SK-N-SH (cell line): ENCODE data around the gene LMTK2. TPM values are rescaled to one million over a fixed set of nuclear protein-coding genes. Genes with fewer than 3 reads are reported as not detected.

ENCODE experiments used
- CTCF ChIA-PET: fragments of 300-600, 350-600 bp; formaldehyde crosslinking; extraction: SDS; loops from one replicate; lab custom pipeline; 2021; lab: Yijun Ruan, JAX
- POLR2A ChIA-PET: fragments of 350-600 bp; sonication (Branson Sonifier 250); formaldehyde crosslinking; extraction: SDS; loops from one replicate; lab custom pipeline; 2020; ENCODE audit warnings: antibody characterized with exemption, inconsistent platforms; lab: Yijun Ruan, JAX
- DNase-seq: peaks from one replicate; pipeline ENCODE4 v3.0.0; 2012
- H2AFZ ChIP-seq: fragments of 200-600 bp; sonication (generic); 2 replicates; pipeline ENCODE4 v1.8.1; 2016; ENCODE audit warnings: antibody characterized with exemption, mild to moderate bottlenecking, low read depth
- H3F3A ChIP-seq: fragments of 200-600 bp; sonication (generic); replicated peaks from 2 replicates; pipeline ENCODE3; 2016; ENCODE audit warnings: antibody characterized with exemption, mild to moderate bottlenecking; ENCODE audit not compliant: insufficient read depth
- H3K27ac ChIP-seq, 2 experiments: fragments of 200-500 bp in 1 of 2; fragments of 200-600 bp in 1 of 2; sonication (Bioruptor generic) in 1 of 2; sonication (generic), shearing (Covaris generic) in 1 of 2; 2 replicates each; pipeline versions ENCODE4 v1.5.1 to v1.6.1; 2014 to 2016; ENCODE audit warnings: low read depth in 2 of 2, inconsistent platforms in 1 of 2, low read length in 1 of 2, mild to moderate bottlenecking in 1 of 2, mixed read lengths in 1 of 2
- H3K27me3 ChIP-seq: fragments of 200-600 bp; sonication (generic), shearing (Covaris generic); 2 replicates; pipeline ENCODE4 v1.6.1; 2016; ENCODE audit warnings: mixed run types; ENCODE audit not compliant: insufficient read depth
- H3K36me3 ChIP-seq, 2 experiments: fragments of 200-500 bp in 1 of 2; fragments of 200-600 bp in 1 of 2; sonication (Bioruptor generic) in 1 of 2; sonication (generic) in 1 of 2; replicated peaks in 1 of 2; 2 replicates each; pipeline versions ENCODE3 to v1.5.1; 2014 to 2016; ENCODE audit warnings: low read length in 1 of 2, mild to moderate bottlenecking in 1 of 2; ENCODE audit not compliant: insufficient read depth in 2 of 2, control insufficient read depth in 1 of 2
- H3K4me1 ChIP-seq, 2 experiments: fragments of 200-500 bp in 1 of 2; fragments of 200-600 bp in 1 of 2; sonication (Bioruptor generic) in 1 of 2; sonication (generic), shearing (Covaris generic) in 1 of 2; 2 replicates each; pipeline versions ENCODE4 v1.5.1 to v1.6.1; 2014 to 2016; ENCODE audit warnings: low read depth in 1 of 2, low read length in 1 of 2, mixed run types in 1 of 2; ENCODE audit not compliant: insufficient read depth in 2 of 2, control insufficient read depth in 1 of 2
- H3K4me2 ChIP-seq: fragments of 200-600 bp; sonication (generic), shearing (Covaris generic); 2 replicates; pipeline ENCODE4 v1.6.1; 2017; ENCODE audit warnings: mixed run types
- H3K4me3 ChIP-seq, 2 experiments: fragments of 200-500 bp in 1 of 2; fragments of 200-600 bp in 1 of 2; sonication (Bioruptor generic) in 1 of 2; sonication (generic), shearing (Covaris generic) in 1 of 2; 2 replicates each; pipeline versions ENCODE4 v1.5.1 to v1.8.1; 2014 to 2016; ENCODE audit warnings: low read depth in 2 of 2, inconsistent platforms in 1 of 2, low read length in 1 of 2, mild to moderate bottlenecking in 1 of 2, mixed read lengths in 1 of 2, moderate library complexity in 1 of 2
- H3K79me2 ChIP-seq: fragments of 200-600 bp; sonication (generic); 2 replicates; pipeline ENCODE4 v1.8.1; 2017; ENCODE audit warnings: mild to moderate bottlenecking; ENCODE audit not compliant: insufficient read depth
- H3K9ac ChIP-seq: fragments of 200-600 bp; sonication (generic); 2 replicates; pipeline ENCODE4 v1.6.1; 2017; ENCODE audit warnings: mixed run types
- H3K9me2 ChIP-seq: fragments of 200-600 bp; sonication (generic); 2 replicates; pipeline ENCODE4 v1.6.1; 2017; ENCODE audit warnings: mixed run types
- H3K9me3 ChIP-seq: fragments of 200-600 bp; sonication (generic); 2 replicates; pipeline ENCODE4 v1.6.1; 2017; ENCODE audit warnings: mixed run types, mild to moderate bottlenecking, moderate library complexity
- H4K20me1 ChIP-seq: fragments of 200-600 bp; sonication (generic); 2 replicates; pipeline ENCODE4 v1.6.1; 2017; ENCODE audit warnings: mild to moderate bottlenecking, mixed run types; ENCODE audit not compliant: insufficient read depth
- EZH2phosphoT487 ChIP-seq: fragments of 200-600 bp; sonication (generic); IDR thresholded peaks from 2 replicates; pipeline ENCODE4 v1.6.1; 2017; ENCODE audit warnings: low read depth, mixed run types, mild to moderate bottlenecking, antibody characterized with exemption, moderate library complexity, borderline replicate concordance
- FOXJ3 ChIP-seq: sonication (generic); formaldehyde crosslinking; IDR thresholded peaks from 2 replicates; pipeline ENCODE4 v1.5.1; 2020; ENCODE audit warnings: mild to moderate bottlenecking, missing genetic modification reagents
- FOXM1 ChIP-seq: IDR thresholded peaks from 2 replicates; pipeline ENCODE4 v1.4.0; 2012; ENCODE audit warnings: low read depth, mild to moderate bottlenecking
- GABPA ChIP-seq: IDR thresholded peaks from 2 replicates; pipeline ENCODE4 v1.4.0; 2012; ENCODE audit warnings: low read depth, mild to moderate bottlenecking
- RCOR1 ChIP-seq: fragments of 150-350 bp; IDR thresholded peaks from 2 replicates; pipeline ENCODE4 v1.6.1; 2017; ENCODE audit warnings: antibody characterized with exemption, low read length
- RXRA ChIP-seq: IDR thresholded peaks from 2 replicates; pipeline ENCODE4 v1.4.0; 2012; ENCODE audit warnings: low read depth, mild to moderate bottlenecking, borderline replicate concordance
- TEAD4 ChIP-seq: IDR thresholded peaks from 2 replicates; pipeline ENCODE4 v1.4.0; 2012; ENCODE audit warnings: mild to moderate bottlenecking, borderline replicate concordance; ENCODE audit not compliant: insufficient read depth
- WGBS: methylation state at CpG from one replicate; pipeline ENCODE4 v1.1.6; 2017; ENCODE audit warnings: low lambda C conversion rate; 5-methylcytosine and 5-hydroxymethylcytosine counted together
- polyA plus RNA-seq, 3 experiments: library from polyadenylated mRNA; depleted of rRNA; stranded (reverse); fragments of >200 nt; gene quantifications; 2 replicates each; pipeline ENCODE4 v1.2.3, GENCODE V29; 2012
- TF ChIP-seq, protein P1 (sequence below): fragments of 150-350 bp; IDR thresholded peaks from 2 replicates; pipeline ENCODE4 v1.6.1; 2017; ENCODE audit warnings: antibody characterized with exemption, low read length, low read depth, borderline replicate concordance
- TF ChIP-seq, protein P2 (sequence below): IDR thresholded peaks from 2 replicates; pipeline ENCODE4 v1.4.0; 2012; ENCODE audit warnings: low read depth, borderline replicate concordance
- TF ChIP-seq, protein P3 (sequence below): fragments of 200-600 bp; sonication (generic); IDR thresholded peaks from 2 replicates; pipeline ENCODE4 v1.6.1; 2017; ENCODE audit warnings: antibody characterized with exemption, mild to moderate bottlenecking, moderate library complexity

Gene LMTK2
- polyA plus RNA-seq, 1 of the 3 experiments (the other 2 are of a cell fraction), result 9.0 TPM

DNA sequence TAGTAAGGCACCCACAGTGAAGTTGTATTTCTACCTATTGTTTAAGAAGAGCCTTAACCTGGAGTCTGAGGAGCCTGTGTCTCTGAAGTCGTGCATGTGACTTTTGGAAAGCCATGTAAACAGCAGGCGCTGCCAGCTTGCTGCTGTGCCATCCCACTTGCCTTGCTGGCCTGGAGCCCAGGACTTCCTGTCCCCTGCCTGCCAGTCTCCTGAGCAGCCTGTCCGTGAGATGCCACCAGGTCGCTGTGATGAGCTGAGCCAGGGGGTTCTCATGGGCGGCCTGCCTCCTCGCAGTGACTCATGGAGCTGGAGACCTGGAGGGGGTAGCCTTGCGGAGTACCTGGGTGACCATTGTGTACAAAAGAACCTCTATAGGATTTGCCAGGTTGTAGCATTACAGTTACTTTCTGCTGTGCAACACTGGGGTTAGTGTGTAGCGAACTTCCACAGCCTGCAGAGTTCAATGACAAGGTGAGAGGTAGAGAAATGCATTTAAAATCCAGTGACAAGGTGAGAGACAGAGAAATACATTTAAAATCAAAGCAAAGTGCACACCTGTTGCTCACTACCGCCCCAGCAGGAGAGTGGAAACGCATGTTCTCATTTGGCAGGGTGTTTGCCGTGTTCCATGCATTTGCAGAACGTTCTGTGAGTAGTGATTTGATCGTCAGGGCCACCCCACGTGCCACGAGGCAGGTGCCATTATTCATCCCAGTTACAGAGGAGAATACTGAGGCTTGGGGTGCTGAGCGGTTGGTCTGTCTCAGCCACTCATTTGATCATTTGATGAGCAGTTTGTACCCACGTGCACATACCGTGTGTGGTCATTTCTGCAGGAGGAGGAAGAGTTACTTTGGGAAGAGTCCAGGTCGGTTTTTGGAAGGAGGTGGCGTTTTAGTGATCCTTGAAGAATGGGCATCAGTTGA lies 67.9 kb downstream of the LMTK2 start:
- Histone ChIP-seq H3K9me2 (no peaks in the 10 kb centered on the region), H2AFZ (no peak overlapping the region), H3K4me1 (peaks cover 0 to 10% of the 10 kb centered on the region in 2 experiments; a peak in 1 of 4 replicates), H3K4me3 (no peak overlapping the region), H3K27me3 (no peaks in the 10 kb centered on the region), H3K9ac (no peak overlapping the region), H4K20me1 (no peaks in the 10 kb centered on the region), H3F3A (no peaks in the 10 kb centered on the region), H3K79me2 (no peaks in the 10 kb centered on the region), H3K4me2 (no peak overlapping the region), H3K27ac (no peak overlapping the region), H3K36me3 (peaks cover 10 to 56% of the 10 kb centered on the region in 2 experiments), H3K9me3 (no peaks in the 10 kb centered on the region)
- ChIA-PET POLR2A (no interaction called here), CTCF (interaction anchor here (1.3 to 19.6 kb wide), 6 partner anchors 9 to 154 kb away, joined by 3 to 744 read pairs (median 4); no protein-coding TSS in a partner anchor)
- WGBS, result 95% methylated on average over 19 of the region's 20 CpGs
- no peak for DNase-seq
- TF ChIP-seq EZH2phosphoT487, result no peak
- TF ChIP-seq TEAD4, result no peak
- TF ChIP-seq FOXJ3 (CRISPR knock-in tag), result no peak
- TF ChIP-seq RCOR1, result no peak
- no peak for TF ChIP-seq GABPA
- TF ChIP-seq FOXM1, result no peak
- no peak for TF ChIP-seq RXRA
- TF ChIP-seq, protein P1, sequence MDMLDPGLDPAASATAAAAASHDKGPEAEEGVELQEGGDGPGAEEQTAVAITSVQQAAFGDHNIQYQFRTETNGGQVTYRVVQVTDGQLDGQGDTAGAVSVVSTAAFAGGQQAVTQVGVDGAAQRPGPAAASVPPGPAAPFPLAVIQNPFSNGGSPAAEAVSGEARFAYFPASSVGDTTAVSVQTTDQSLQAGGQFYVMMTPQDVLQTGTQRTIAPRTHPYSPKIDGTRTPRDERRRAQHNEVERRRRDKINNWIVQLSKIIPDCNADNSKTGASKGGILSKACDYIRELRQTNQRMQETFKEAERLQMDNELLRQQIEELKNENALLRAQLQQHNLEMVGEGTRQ, result no peak
- TF ChIP-seq, protein P2, sequence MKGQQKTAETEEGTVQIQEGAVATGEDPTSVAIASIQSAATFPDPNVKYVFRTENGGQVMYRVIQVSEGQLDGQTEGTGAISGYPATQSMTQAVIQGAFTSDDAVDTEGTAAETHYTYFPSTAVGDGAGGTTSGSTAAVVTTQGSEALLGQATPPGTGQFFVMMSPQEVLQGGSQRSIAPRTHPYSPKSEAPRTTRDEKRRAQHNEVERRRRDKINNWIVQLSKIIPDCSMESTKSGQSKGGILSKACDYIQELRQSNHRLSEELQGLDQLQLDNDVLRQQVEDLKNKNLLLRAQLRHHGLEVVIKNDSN, result no peak
- TF ChIP-seq, protein P3, sequence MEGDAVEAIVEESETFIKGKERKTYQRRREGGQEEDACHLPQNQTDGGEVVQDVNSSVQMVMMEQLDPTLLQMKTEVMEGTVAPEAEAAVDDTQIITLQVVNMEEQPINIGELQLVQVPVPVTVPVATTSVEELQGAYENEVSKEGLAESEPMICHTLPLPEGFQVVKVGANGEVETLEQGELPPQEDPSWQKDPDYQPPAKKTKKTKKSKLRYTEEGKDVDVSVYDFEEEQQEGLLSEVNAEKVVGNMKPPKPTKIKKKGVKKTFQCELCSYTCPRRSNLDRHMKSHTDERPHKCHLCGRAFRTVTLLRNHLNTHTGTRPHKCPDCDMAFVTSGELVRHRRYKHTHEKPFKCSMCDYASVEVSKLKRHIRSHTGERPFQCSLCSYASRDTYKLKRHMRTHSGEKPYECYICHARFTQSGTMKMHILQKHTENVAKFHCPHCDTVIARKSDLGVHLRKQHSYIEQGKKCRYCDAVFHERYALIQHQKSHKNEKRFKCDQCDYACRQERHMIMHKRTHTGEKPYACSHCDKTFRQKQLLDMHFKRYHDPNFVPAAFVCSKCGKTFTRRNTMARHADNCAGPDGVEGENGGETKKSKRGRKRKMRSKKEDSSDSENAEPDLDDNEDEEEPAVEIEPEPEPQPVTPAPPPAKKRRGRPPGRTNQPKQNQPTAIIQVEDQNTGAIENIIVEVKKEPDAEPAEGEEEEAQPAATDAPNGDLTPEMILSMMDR, result no peak
